Measurements from ENCODE around the gene CBLB.

- TF ChIP-seq POLR2A (IDR thresholded peaks at IDR 0.05) (no peak), CTCF (IDR thresholded peaks at IDR 0.05) (no peak)
Measured at GRCh38 chr3:105700575-105700974, 168.2 kb downstream of the CBLB start.

All from ovary (tissue), 3 donors.